Natural killer cell (primary cell): ENCODE data around the gene MBNL1. TPM values are rescaled to one million over a fixed set of nuclear protein-coding genes. Genes with fewer than 3 reads are reported as not detected.
A peak's percentile ranks its signal among the peaks of the same experiment; 100 is the strongest.

ENCODE experiments used
- ATAC-seq, 3 donors: fragments of 150-1000 bp in 2 of 3; fragments of 200-7000 bp in 1 of 3; cut with Tn5 transposase; 1 replicate in 1 of 3; 2 replicates in 2 of 3; pipeline ENCODE4 v1.10.0; 2021; ENCODE audit warnings: mild to moderate bottlenecking in 2 of 3, moderate library complexity in 2 of 3
- DNase-seq, 2 donors: peaks; one replicate each; pipeline versions ENCODE4 v3.0.0 to v3.0.0-alpha.2; 2013 to 2021; ENCODE audit warnings: mixed read lengths in 1 of 2
- H3K27ac ChIP-seq: one replicate; pipeline ENCODE4 v1.5.1; 2013; ENCODE audit warnings: mild to moderate bottlenecking, low read length
- H3K27me3 ChIP-seq: one replicate; pipeline ENCODE4 v1.6.1; 2013; ENCODE audit warnings: low read length; ENCODE audit not compliant: control insufficient read depth, insufficient read depth
- H3K36me3 ChIP-seq: one replicate; pipeline ENCODE4 v1.6.1; 2013; ENCODE audit warnings: low read length; ENCODE audit not compliant: control insufficient read depth, insufficient read depth
- H3K4me1 ChIP-seq: one replicate; pipeline ENCODE4 v1.6.1; 2013; ENCODE audit warnings: low read length; ENCODE audit not compliant: control insufficient read depth, insufficient read depth
- H3K4me3 ChIP-seq: one replicate; pipeline ENCODE4 v1.5.1; 2013; ENCODE audit warnings: low read length
- H3K9me3 ChIP-seq: one replicate; pipeline ENCODE4 v1.6.1; 2013; ENCODE audit warnings: low read length; ENCODE audit not compliant: control insufficient read depth, insufficient read depth
- H3K27ac Mint-ChIP-seq, 2 donors: one replicate each; pipeline ENCODE4 v1.8.0; 2022; ENCODE audit warnings: mild to moderate bottlenecking in 2 of 2, mixed read lengths in 2 of 2, moderate library complexity in 1 of 2
- H3K27me3 Mint-ChIP-seq, 2 donors: one replicate each; pipeline ENCODE4 v1.8.0; 2022; ENCODE audit warnings: low read depth in 2 of 2, mixed read lengths in 2 of 2
- H3K36me3 Mint-ChIP-seq: one replicate; pipeline ENCODE4 v1.8.0; 2022; ENCODE audit warnings: mixed read lengths
- H3K4me1 Mint-ChIP-seq, 2 donors: one replicate each; pipeline ENCODE4 v1.8.0; 2022; ENCODE audit warnings: mixed read lengths in 2 of 2
- H3K4me3 Mint-ChIP-seq: one replicate; pipeline ENCODE4 v1.8.0; 2022; ENCODE audit warnings: mild to moderate bottlenecking, moderate library complexity, mixed read lengths
- H3K9me3 Mint-ChIP-seq, 2 donors: one replicate each; pipeline ENCODE4 v1.8.0; 2022; ENCODE audit warnings: mixed read lengths in 2 of 2
- WGBS: methylation state at CpG from one replicate; pipeline ENCODE4 v1.1.7; 2013; ENCODE audit warnings: missing lambda C conversion rate; ENCODE audit not compliant: insufficient coverage; 5-methylcytosine and 5-hydroxymethylcytosine counted together
- intact Hi-C: fragments of 100-400 bp; cut with micrococcal nuclease; formaldehyde crosslinking; loops from one replicate; pipeline ENCODE4 v1.14.2; 2022
- total RNA-seq, 4 donors: library from RNA; stranded (reverse); fragments of 120-200 nt in 1 of 4; gene quantifications; one replicate each; pipeline versions ENCODE4 v1.2.3 to v1.2.4, GENCODE V29; 2013 to 2022
- TF ChIP-seq, protein P1 (sequence below): fragments of 200-600 bp; IDR thresholded peaks from one replicate; pipeline ENCODE4 v1.8.0; 2022; ENCODE audit warnings: antibody characterized with exemption

Gene MBNL1
- total RNA-seq, 3 donors from 2014 or later (not counting 1 experiment from before 2014, with no cell fraction given), result 600 to 704 (median 607) TPM

DNA sequence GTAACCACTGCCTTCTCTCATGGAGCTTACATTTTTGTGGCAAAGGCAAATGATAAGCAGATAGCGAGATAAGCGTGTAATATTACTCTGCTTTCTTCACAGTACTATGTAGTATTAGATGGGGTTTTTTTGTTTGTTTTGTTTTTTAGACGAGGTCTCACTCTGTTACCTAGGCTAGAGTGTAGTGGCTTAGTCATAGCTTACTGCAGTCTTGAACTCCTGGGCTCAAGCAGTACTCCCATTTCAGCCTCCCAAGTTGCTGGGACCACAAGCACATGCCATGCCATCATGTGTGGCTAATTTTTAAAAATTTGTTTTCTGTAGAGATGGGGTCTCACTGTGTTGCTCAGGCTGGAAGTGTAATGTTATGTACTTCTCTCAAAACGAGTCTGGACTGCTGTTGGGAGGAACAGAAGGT is 22.9 kb downstream of the MBNL1 start:
- no peaks in the 10 kb centered on the region for H3K9me3 Mint-ChIP-seq
- ATAC-seq, result peak; percentile 56 to 67 (median 62)
- peaks cover 75 to 89% of the 10 kb centered on the region in 2 donors for H3K4me1 Mint-ChIP-seq
- Histone ChIP-seq H3K4me3 (no peak overlapping the region), H3K9me3 (no peaks in the 10 kb centered on the region), H3K4me1 (peaks cover 31% of the 10 kb centered on the region), H3K27ac (peak overlapping the region; percentile 34), H3K27me3 (no peaks in the 10 kb centered on the region), H3K36me3 (no peaks in the 10 kb centered on the region)
- peak overlapping the region; percentile 82 to 84 for H3K27ac Mint-ChIP-seq
- no peaks in the 10 kb centered on the region for H3K36me3 Mint-ChIP-seq
- H3K4me3 Mint-ChIP-seq, result peak overlapping the region; percentile 49
- DNase-seq, result no peak
- H3K27me3 Mint-ChIP-seq, result no peaks in the 10 kb centered on the region
- TF ChIP-seq, protein P1, sequence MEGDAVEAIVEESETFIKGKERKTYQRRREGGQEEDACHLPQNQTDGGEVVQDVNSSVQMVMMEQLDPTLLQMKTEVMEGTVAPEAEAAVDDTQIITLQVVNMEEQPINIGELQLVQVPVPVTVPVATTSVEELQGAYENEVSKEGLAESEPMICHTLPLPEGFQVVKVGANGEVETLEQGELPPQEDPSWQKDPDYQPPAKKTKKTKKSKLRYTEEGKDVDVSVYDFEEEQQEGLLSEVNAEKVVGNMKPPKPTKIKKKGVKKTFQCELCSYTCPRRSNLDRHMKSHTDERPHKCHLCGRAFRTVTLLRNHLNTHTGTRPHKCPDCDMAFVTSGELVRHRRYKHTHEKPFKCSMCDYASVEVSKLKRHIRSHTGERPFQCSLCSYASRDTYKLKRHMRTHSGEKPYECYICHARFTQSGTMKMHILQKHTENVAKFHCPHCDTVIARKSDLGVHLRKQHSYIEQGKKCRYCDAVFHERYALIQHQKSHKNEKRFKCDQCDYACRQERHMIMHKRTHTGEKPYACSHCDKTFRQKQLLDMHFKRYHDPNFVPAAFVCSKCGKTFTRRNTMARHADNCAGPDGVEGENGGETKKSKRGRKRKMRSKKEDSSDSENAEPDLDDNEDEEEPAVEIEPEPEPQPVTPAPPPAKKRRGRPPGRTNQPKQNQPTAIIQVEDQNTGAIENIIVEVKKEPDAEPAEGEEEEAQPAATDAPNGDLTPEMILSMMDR, result no peak
- 24% methylated on average over 4 of the region's 4 CpGs for WGBS
- intact Hi-C loops, result no loop called here

DNA sequence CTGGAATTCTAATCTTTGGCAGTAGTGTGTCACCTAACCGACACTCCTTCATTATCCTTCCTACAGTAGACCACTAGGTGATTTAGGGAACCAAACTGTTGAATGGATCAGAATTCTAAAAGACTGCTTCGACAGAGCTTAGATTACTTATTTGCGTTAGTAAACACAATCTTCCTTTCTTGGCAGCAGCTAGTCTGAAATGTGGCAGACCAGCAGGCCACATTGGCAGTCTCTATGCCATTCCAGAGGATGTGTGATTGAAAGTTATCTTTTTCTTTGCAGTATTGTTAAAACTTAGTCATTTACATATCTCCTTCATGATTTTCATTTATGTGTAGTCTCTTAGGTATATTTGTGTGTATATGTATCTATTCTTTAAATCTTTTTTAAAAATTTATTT is 23.6 kb downstream of the MBNL1 start:
- H3K36me3 Mint-ChIP-seq, result no peaks in the 10 kb centered on the region
- ATAC-seq, result no peak
- intact Hi-C loops, result no loop called here
- Histone ChIP-seq H3K9me3 (no peaks in the 10 kb centered on the region), H3K36me3 (no peaks in the 10 kb centered on the region), H3K4me3 (no peak overlapping the region), H3K4me1 (peaks cover 29% of the 10 kb centered on the region), H3K27me3 (no peaks in the 10 kb centered on the region), H3K27ac (peak overlapping the region; percentile 11)
- TF ChIP-seq, protein P1, result no peak
- no peaks in the 10 kb centered on the region for H3K9me3 Mint-ChIP-seq
- 57% methylated on average over 3 of the region's 3 CpGs for WGBS
- no peak for DNase-seq
- peak overlapping the region; percentile 49 for H3K4me3 Mint-ChIP-seq
- H3K27ac Mint-ChIP-seq, result peak overlapping the region; percentile 82 to 84
- H3K4me1 Mint-ChIP-seq, result peaks cover 73 to 87% of the 10 kb centered on the region in 2 donors
- no peaks in the 10 kb centered on the region for H3K27me3 Mint-ChIP-seq

DNA sequence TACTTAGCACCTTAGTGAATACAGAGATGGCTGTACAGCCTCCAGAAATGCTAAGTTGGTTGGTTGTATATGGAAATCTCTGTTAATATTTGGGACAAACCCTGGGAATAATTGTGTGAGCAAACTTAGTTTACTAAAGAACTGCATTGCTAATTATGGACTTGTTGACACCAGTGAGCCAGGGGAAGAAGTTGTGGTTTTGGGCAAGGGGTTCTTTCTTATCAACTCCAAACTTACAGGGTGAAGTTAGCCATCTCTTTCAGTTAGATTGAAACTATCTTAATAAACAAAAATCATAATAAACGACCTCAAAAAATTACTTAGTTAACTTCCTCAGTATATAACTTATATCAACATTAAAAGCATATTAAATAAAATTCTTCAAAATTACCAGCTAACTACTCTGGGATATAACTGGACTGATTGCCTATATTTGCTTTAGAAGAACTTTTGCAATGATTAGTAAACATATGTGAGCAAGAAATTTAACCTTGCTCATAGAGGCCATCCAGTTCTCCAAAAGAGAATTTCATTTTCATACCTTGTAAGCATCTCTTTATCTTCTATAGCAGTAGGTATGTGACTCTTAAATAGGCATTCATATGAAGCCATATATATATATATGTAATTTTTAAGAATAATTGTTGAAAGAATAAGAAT is 24.7 kb downstream of the MBNL1 start:
- WGBS, result no CpG with 5 or more reads among the region's 1 CpG
- no peak overlapping the region for H3K4me3 ChIP-seq
- H3K36me3 Mint-ChIP-seq, result no peaks in the 10 kb centered on the region
- H3K9me3 Mint-ChIP-seq, result no peaks in the 10 kb centered on the region
- TF ChIP-seq, protein P1, result no peak
- DNase-seq (no peak), ATAC-seq (no peak)
- intact Hi-C loops, result no loop called here
- H3K4me1 Mint-ChIP-seq, result peaks cover 70 to 82% of the 10 kb centered on the region in 2 donors
- no peaks in the 10 kb centered on the region for H3K9me3 ChIP-seq
- H3K27ac ChIP-seq, result no peak overlapping the region
- H3K4me3 Mint-ChIP-seq, result peak overlapping the region; percentile 45
- peaks cover 4% of the 10 kb centered on the region for H3K36me3 ChIP-seq
- H3K27me3 ChIP-seq, result no peaks in the 10 kb centered on the region
- H3K27ac Mint-ChIP-seq, result peak overlapping the region; percentile 76 to 82
- peaks cover 35% of the 10 kb centered on the region for H3K4me1 ChIP-seq
- no peaks in the 10 kb centered on the region for H3K27me3 Mint-ChIP-seq
